HEK293 (cell line): ENCODE measurements around the gene HPS6.

Experiments used
- CTCF ChIP-seq: fragments of 450-650 bp; formaldehyde crosslinking; IDR thresholded peaks from 2 replicates; pipeline ENCODE4 v1.5.1; 2016; ENCODE audit warnings: missing biosample characterization, missing genetic modification characterization
- YY1 ChIP-seq: fragments of 450-650 bp; formaldehyde crosslinking; IDR thresholded peaks from 2 replicates; pipeline ENCODE4 v1.5.1; 2018; ENCODE audit warnings: missing biosample characterization, missing genetic modification characterization
- ZNF366 ChIP-seq: fragments of 450-650 bp; formaldehyde crosslinking; conservative IDR thresholded peaks from 2 replicates; pipeline ENCODE4 v1.5.1; 2016; ENCODE audit warnings: missing biosample characterization, missing genetic modification characterization

GRCh38 chr10:102086196-102086595, 21.0 kb downstream of the HPS6 start:
- TF ChIP-seq CTCF (tag by site-specific recombination) (no peak), ZNF366 (tag by site-specific recombination) (no peak), YY1 (tag by site-specific recombination) (no peak)
